UCSD-AML1 (cell line): ENCODE measurements around the gene CD36.

Experiments
- DNase-seq: peaks from one replicate; lab custom pipeline; 2025; ENCODE audit not compliant: unreplicated experiment; lab: John Stamatoyannopoulos, UW

The CD36 gene

GRCh38 chr7:80623503-80624252 is 14.8 kb upstream of the CD36 start:
- DNase-seq = no peak

GRCh38 chr7:80624763-80625162 is 13.7 kb upstream of the CD36 start:
- no peak for DNase-seq

- DNase-seq = no peak
These were observed 9.4 kb upstream of the CD36 start for GRCh38 chr7:80629023-80629422.

DNA sequence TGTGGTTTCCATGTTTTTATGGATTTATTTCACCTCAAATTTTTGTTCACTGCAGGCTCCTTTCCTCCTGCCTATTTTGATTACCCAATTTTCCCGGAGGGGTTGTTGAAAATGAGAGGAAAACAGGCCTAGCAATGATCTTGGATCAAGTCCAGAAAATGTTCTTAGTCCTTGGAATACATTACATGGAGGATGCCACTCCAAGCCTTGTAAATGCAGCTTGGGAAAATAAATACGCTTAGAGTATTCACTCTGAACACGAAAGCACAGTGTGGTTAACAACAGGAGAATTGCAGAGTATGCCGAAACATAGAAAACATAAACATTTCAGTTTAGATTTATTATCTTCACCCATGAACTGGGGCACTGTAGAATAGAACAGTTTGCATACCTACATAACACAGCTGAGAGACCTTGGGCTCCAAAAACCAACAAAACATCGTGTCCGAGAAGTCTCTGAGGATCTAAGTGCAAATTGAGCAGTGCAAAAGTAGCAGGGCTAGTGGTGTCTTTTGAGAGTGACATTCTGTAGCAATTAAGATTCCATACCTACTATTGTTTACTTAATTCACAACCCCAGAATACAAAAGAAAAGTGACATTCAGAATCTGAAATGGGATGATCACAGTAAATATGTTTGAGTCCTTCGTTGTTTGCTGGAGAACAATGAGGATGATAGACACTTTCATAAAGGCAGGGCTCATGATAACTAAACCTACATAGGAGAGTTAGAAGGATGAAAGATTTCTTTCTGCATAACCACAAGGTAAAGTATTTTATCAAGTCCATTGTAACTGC is 7.6 kb upstream of the CD36 start:
- DNase-seq = no peak

DNA sequence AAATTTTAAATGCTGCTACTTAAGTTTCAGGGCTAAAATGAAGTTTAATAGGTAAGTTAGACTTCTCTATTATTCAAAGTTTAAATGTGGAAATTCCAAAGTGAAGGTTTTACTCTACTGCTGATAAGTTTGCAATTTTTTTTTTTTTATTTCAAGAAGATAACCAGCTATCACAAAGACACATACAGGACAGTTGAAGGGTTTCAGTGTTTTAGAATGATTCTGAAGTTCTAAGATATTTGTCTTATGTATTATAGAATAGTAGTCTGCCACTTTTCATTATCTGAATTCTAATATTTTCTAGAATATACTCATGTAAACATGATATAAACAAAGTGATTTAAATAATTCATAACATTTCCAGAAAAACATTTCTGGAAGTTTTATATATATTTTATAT is 7.0 kb upstream of the CD36 start:
- no peak for DNase-seq

DNA sequence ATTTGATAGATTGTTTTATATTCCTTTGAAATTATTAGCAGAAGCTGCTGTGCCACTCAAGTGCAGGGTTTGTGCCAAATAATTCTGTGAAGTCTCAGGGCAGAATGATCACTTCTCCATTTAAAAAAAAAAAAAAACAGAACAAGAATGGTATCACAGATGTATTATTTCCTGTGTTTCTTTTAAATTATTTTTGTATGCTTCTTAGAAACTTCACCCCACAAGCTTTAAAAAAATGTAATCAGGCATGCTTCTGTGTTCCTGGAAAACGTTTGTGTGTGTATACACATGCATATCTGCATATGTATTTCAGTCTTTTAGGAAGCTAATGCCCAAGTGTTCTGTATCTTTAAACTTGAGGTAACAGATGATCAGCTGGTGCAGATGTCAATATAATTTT is 6.3 kb upstream of the CD36 start:
- no peak for DNase-seq

DNA sequence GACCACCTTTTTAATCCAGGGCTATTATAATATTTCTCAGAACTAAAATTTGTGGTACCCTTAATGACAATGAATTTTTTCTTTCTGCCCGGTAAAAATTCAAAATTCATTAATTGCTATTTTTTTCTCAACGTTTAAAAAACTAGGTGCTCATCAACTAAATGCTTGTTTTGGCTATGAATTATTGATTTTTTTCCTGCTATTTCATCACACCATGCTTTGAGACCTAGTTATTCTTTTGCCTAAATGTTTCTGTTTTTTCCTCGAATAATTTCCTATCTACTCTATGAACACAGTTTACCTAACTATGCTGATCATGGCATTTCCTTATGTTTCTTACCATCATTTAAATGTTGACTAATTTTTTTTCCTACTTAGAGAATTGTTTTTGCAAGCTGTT is 5.6 kb upstream of the CD36 start:
- no peak for DNase-seq

DNA sequence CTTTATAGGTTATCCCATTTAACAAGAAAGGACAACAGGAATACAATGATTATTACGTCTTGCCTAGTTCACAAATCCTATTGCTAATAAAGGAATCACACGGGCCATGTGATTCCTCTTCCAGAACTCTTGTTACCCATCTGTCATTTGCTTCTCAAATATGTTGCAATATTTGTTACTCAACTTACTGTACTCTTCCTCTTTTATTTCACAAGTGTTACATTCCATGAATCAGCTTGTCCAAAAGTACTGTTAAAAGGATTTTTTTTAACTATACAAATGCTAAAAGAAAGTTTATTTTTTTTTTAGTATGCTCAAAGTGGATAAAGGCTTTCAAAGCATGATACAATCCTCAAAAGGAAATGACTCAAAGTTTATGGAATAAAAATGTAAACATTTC is 3.9 kb upstream of the CD36 start:
- no peak for DNase-seq

- no peak for DNase-seq
These were observed 2.9 kb upstream of the CD36 start for GRCh38 chr7:80635533-80635932.

GRCh38 chr7:80635998-80636397 is 2.4 kb upstream of the CD36 start:
- no peak for DNase-seq

GRCh38 chr7:80636709-80637108 is 1.7 kb upstream of the CD36 start:
- DNase-seq = no peak

DNA sequence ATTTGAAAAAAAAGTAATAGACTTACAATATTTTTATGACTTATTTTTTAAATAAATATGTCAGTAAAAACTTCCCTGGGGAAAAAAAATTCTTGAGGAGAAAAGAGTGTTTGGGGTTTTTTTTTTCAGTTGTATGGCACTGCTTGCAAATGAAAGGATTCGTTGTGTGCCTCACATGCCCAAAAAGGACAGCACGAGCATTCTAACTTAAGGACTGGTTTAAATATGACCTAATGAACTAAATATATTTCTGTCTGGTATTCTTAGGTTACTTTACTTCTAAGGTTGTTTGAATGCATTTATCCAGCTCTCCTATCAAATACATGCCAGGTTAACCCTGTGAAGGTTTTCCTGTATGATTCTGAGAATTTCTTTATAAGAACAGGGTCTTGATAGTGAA is 988 bp upstream of the CD36 start:
- DNase-seq = no peak

DNA sequence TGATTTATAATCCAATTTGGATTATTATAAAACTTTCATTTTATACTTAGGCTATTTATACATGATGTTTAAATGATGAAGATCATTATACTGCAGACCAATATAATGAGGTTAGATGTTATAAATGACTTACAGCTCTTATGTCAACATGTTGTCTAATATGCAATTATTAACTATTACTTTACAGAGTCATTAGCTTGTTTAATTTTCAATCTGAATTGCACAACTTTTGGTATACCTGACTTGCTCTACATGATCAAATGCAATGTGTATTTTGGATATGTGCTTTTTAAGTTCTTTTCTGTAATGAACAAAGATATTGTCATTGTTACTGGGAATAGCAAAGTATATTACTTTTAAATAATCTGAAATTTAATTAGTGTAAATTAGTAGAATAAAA is 569 bp downstream of the CD36 start:
- no peak for DNase-seq

DNA sequence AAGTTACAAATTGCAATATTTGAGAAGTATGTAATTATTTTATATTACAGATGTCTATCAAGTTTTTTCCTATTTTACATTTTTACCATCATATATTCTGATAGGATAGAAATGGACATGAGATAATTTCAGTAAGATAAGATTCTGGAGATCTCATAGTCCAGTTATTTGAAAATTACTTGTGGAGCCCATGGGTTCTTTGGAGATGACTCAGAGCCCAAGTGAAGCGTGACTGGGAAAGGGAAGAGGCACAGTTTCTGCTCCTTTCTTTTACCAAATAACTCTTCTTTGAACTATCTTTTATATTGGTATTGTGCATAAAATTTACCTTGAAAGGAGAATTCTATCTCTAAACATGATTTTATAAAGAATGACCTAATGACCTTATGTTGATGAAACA is 2.4 kb downstream of the CD36 start:
- no peak for DNase-seq

- DNase-seq = no peak
These were observed 3.1 kb downstream of the CD36 start for GRCh38 chr7:80641548-80641947.

GRCh38 chr7:80642871-80643270 is 4.4 kb downstream of the CD36 start:
- no peak for DNase-seq

DNA sequence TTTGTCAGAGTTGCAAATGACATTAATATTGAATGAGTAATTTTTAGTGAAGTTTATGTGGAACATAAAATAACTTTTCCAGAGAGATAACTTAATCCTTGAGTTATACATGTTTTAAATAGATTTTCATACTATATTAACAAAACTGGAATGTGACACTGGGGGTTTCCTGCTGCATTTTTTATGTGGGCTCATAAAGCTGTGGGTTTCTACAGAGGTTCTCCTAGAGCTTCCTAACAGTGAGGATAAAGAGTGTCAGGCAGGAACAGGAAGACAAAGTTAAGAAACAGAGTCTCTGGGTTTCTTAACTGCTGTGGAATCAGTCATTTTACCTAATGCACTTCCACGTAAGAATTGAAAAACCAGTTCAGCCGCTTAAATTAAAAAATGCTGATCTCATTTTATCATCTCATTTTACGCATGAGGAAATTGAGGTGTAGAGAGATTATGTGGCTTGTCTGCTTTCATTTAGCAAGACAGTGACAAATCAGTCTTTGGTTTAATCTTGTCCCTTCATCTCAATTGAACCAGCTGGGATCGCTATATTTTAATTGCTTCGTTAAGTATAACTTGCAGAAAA is 5.0 kb downstream of the CD36 start:
- DNase-seq = no peak

- DNase-seq = no peak
These were observed 5.6 kb downstream of the CD36 start for GRCh38 chr7:80644054-80644453.

GRCh38 chr7:80646083-80646865 is 7.8 kb downstream of the CD36 start:
- DNase-seq = no peak

DNA sequence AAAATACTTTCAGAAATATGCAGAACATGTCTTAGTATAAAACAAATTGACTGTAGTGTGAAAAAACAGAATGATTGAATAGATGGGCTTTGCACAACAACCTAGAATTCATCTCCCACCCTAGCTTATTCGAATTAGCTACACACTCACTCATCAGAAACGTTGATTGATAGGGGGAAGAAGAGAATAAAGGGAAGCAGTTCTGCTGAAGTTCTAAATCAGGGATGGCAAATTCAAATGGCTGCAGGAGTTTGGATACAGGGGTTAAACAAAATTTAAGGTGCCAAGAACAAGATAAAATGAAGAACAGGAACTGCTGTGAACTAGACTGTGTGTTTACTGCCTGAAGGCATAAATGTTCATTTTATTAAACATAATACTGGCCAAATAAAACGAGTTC is 9.0 kb downstream of the CD36 start:
- DNase-seq = no peak

DNA sequence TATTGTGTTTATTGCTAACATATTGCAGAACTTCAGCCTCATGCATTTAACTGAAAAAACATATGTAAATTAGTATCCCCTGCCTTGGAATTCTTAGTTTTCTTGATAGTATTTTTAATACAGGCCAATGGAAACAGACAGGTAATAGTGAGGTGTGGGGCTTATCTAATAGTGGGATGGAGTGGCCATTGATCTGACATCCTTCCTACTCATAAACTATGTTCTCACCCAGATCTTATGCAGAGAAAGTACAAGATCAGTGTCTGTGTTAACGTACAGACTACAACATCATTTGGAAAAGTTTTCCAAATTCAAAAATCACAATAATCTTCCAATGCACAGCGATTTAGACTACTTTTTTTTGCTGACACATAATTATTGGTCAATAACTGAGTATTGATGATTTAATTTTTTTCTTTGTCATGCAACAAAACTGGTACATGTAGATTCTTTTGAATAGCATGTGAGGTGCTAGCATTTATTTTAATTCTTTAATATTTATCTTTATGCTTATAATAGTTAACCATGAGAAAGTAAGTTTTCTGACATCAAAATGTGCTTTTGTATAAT is 9.7 kb downstream of the CD36 start:
- no peak for DNase-seq
